DND-41 (cell line): Measurements from ENCODE around the gene MS4A15.

Source experiments
- ATAC-seq: fragments of 200-7000 bp; cut with Tn5 transposase; 3 replicates; pipeline ENCODE4 v1.9.1; 2021; ENCODE audit warnings: low read depth; ENCODE audit not compliant: insufficient read depth
- DNase-seq: peaks from one replicate; pipeline ENCODE4 v3.0.0-alpha.2; 2020
- H2AFZ ChIP-seq: 2 replicates; pipeline ENCODE4 v1.6.0; 2012; ENCODE audit warnings: low read depth, low read length
- H3K27ac ChIP-seq: 2 replicates; pipeline ENCODE4 v1.5.1; 2012; ENCODE audit warnings: low read length, inconsistent platforms
- H3K27me3 ChIP-seq: fragments of 200-600 bp; sonication (generic); 2 replicates; pipeline ENCODE4 v1.6.0; 2012; ENCODE audit warnings: low read length, mild to moderate bottlenecking, inconsistent platforms; ENCODE audit not compliant: insufficient read depth, poor library complexity
- H3K36me3 ChIP-seq: 2 replicates; pipeline ENCODE4 v1.5.1; 2012; ENCODE audit warnings: low read length, inconsistent platforms; ENCODE audit not compliant: insufficient read depth
- H3K4me1 ChIP-seq: 2 replicates; pipeline ENCODE4 v1.5.1; 2012; ENCODE audit warnings: mild to moderate bottlenecking, low read length; ENCODE audit not compliant: insufficient read depth
- H3K4me2 ChIP-seq: 2 replicates; pipeline ENCODE4 v1.6.0; 2012; ENCODE audit warnings: mild to moderate bottlenecking, moderate library complexity, low read length, inconsistent platforms; ENCODE audit not compliant: insufficient read depth
- H3K4me3 ChIP-seq, 2 experiments: fragments of 200-600 bp in 1 of 2; shearing (Covaris generic) in 1 of 2; 2 replicates each; pipeline ENCODE4 v1.5.1; 2012 to 2016; ENCODE audit warnings: inconsistent platforms in 2 of 2, low read length in 2 of 2, mild to moderate bottlenecking in 2 of 2, low read depth in 1 of 2, moderate library complexity in 1 of 2
- H3K79me2 ChIP-seq: 2 replicates; pipeline ENCODE4 v1.6.0; 2012; ENCODE audit warnings: low read length, inconsistent platforms; ENCODE audit not compliant: insufficient read depth
- H3K9ac ChIP-seq: 2 replicates; pipeline ENCODE4 v1.6.0; 2012; ENCODE audit warnings: low read depth, mild to moderate bottlenecking, inconsistent platforms, low read length, moderate library complexity
- H3K9me3 ChIP-seq: 2 replicates; pipeline ENCODE4 v1.5.1; 2012; ENCODE audit warnings: low read length, moderate library complexity, mild to moderate bottlenecking, inconsistent platforms; ENCODE audit not compliant: insufficient read depth, severe bottlenecking
- H4K20me1 ChIP-seq: 2 replicates; pipeline ENCODE4 v1.6.0; 2012; ENCODE audit warnings: low read length; ENCODE audit not compliant: insufficient read depth
- EZH2 ChIP-seq: IDR thresholded peaks from 3 replicates; pipeline ENCODE4 v1.6.1; 2012; ENCODE audit warnings: borderline replicate concordance, low read depth, mild to moderate bottlenecking, moderate library complexity, low read length, inconsistent platforms; ENCODE audit not compliant: severe bottlenecking
- TF ChIP-seq, protein P1 (sequence below): IDR thresholded peaks from 2 replicates; pipeline ENCODE4 v1.5.1; 2012; ENCODE audit warnings: borderline replicate concordance, low read length, moderate library complexity, mild to moderate bottlenecking; ENCODE audit not compliant: poor library complexity, severe bottlenecking; ENCODE audit errors: extremely low read depth

The MS4A15 gene

DNA sequence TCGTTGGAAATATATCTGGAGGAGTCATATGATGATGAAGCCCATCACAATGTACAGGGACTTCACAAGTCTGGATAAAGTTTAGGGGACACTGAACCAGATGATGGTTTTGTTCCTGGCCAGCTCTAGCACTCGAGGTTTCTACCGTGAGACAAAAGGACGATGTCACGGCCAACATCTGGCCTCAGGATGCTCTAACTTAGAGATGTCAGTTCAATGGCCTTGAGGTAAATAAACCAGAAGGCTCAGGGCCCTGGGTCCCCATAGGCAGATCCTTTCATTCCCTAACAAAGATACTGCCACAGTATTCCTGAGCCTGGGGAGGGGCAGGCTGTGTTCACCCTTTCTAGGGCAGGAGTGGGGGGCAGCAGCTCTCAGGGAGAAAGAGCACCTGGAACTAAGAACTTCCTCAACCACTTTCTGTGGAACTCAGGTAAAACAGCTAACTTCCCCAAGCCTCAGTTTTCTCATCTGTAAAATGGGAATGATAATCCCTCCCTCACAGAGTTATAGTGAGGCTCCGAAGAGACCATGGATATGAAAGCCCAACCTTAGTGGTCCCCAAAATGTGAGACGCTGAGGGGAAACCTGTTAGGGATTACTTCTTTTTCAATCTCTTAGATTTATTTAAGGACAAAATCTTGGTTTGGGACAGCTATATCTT, 46.7 kb downstream of the MS4A15 start:
- Histone ChIP-seq H3K9me3 (no peaks in the 10 kb centered on the region), H3K4me1 (no peaks in the 10 kb centered on the region), H3K36me3 (no peaks in the 10 kb centered on the region), H4K20me1 (no peaks in the 10 kb centered on the region), H3K27me3 (no peaks in the 10 kb centered on the region), H3K4me3 (no peak overlapping the region), H3K4me2 (no peak overlapping the region), H3K27ac (no peak overlapping the region), H3K79me2 (no peaks in the 10 kb centered on the region), H2AFZ (no peak overlapping the region), H3K9ac (no peak overlapping the region)
- TF ChIP-seq, protein P1, sequence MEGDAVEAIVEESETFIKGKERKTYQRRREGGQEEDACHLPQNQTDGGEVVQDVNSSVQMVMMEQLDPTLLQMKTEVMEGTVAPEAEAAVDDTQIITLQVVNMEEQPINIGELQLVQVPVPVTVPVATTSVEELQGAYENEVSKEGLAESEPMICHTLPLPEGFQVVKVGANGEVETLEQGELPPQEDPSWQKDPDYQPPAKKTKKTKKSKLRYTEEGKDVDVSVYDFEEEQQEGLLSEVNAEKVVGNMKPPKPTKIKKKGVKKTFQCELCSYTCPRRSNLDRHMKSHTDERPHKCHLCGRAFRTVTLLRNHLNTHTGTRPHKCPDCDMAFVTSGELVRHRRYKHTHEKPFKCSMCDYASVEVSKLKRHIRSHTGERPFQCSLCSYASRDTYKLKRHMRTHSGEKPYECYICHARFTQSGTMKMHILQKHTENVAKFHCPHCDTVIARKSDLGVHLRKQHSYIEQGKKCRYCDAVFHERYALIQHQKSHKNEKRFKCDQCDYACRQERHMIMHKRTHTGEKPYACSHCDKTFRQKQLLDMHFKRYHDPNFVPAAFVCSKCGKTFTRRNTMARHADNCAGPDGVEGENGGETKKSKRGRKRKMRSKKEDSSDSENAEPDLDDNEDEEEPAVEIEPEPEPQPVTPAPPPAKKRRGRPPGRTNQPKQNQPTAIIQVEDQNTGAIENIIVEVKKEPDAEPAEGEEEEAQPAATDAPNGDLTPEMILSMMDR = no peak
- TF ChIP-seq EZH2 = no peak
- DNase-seq (no peak), ATAC-seq (no peak)

DNA sequence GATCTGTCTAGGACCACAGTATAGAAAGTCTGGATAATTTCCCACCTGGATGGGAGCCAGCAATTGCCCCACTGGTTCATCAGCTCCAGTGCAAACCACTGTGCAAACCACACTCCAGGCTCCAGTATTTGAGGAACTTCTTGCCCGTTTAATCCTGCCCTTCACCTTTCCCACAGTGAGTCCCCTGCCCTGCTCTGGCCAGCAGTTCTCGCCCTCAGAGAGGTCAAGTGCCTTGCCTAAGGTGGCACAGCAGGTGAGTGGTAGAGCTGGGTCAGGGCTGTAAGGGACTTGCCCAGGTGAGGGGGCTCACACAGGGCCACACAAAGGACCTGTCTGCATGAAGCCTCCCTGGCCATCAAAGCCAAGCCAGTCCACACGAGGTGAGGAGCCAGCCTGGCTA, 52.6 kb downstream of the MS4A15 start:
- Histone ChIP-seq H4K20me1 (0 out of 2 replicates have a peak, but pooled peaks cover 4% of the 10 kb centered on the region), H3K9ac (no peak overlapping the region), H3K36me3 (no peaks in the 10 kb centered on the region), H3K4me2 (no peak overlapping the region), H3K4me1 (no peaks in the 10 kb centered on the region), H2AFZ (no peak overlapping the region), H3K27ac (no peak overlapping the region), H3K9me3 (no peaks in the 10 kb centered on the region), H3K27me3 (no peaks in the 10 kb centered on the region), H3K79me2 (no peaks in the 10 kb centered on the region), H3K4me3 (no peak overlapping the region)
- ATAC-seq (no peak), DNase-seq (no peak)
- TF ChIP-seq, protein P1 = no peak
- TF ChIP-seq EZH2 = no peak

DNA sequence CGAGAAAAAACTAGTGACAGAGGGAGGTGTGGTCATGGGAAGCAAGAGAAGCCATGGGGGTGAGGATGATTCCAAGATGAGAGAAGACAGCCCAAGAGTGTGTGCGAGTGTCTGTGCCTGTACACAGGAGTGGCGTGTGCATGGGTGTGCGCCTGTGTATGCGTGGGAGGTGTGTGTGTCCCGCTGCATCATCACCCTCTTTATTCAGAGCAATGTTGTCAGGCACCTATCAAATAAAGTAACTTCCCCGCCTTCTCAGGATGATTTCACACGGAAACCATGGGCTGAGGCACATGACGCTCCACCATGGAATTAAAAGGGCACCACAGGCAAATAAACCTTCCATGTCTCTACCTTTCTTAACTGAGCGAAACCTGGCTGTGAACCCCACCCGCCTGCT, 53.0 kb downstream of the MS4A15 start:
- H3K27ac ChIP-seq = no peak overlapping the region
- H4K20me1 ChIP-seq = 0 out of 2 replicates have a peak, but pooled peaks cover 4% of the 10 kb centered on the region
- H3K4me3 ChIP-seq = no peak overlapping the region
- H3K9me3 ChIP-seq = no peaks in the 10 kb centered on the region
- no peaks in the 10 kb centered on the region for H3K4me1 ChIP-seq
- no peak for TF ChIP-seq EZH2
- TF ChIP-seq, protein P1 = no peak
- H3K27me3 ChIP-seq = no peaks in the 10 kb centered on the region
- H3K36me3 ChIP-seq = no peaks in the 10 kb centered on the region
- no peak overlapping the region for H2AFZ ChIP-seq
- H3K79me2 ChIP-seq = no peaks in the 10 kb centered on the region
- ATAC-seq (no peak), DNase-seq (no peak)
- no peak overlapping the region for H3K9ac ChIP-seq
- H3K4me2 ChIP-seq = no peak overlapping the region
